Liver (tissue), 9 donors: ENCODE data around the gene ABCA13. TPM values are rescaled to one million over a fixed set of nuclear protein-coding genes. Genes with fewer than 3 reads are reported as not detected.

ENCODE experiments used
- DNase-seq: peaks from one replicate; pipeline ENCODE4 v3.0.0-alpha.2; 2017; ENCODE audit warnings: low spot score
- H3K27ac ChIP-seq, 2 donors: one replicate each; pipeline ENCODE4 v1.7.0; 2013; ENCODE audit warnings: inconsistent platforms in 2 of 2, low read length in 2 of 2, control low read depth in 1 of 2, low read depth in 1 of 2, mild to moderate bottlenecking in 1 of 2
- H3K27me3 ChIP-seq, 4 donors: one replicate each; pipeline versions ENCODE4 v1.6.1 to v1.7.0; 2013; ENCODE audit warnings: low read length in 3 of 4, inconsistent platforms in 1 of 4, mild to moderate bottlenecking in 1 of 4, moderate library complexity in 1 of 4; ENCODE audit not compliant: control insufficient read depth in 4 of 4, insufficient read depth in 4 of 4
- H3K36me3 ChIP-seq, 4 donors: one replicate each; pipeline versions ENCODE4 v1.6.1 to v1.7.0; 2013; ENCODE audit warnings: low read length in 3 of 4, mild to moderate bottlenecking in 3 of 4, low read depth in 1 of 4, moderate library complexity in 1 of 4; ENCODE audit not compliant: control insufficient read depth in 4 of 4, insufficient read depth in 3 of 4
- H3K4me1 ChIP-seq, 4 donors: one replicate each; pipeline versions ENCODE4 v1.6.1 to v1.7.0; 2013; ENCODE audit warnings: low read length in 3 of 4, mild to moderate bottlenecking in 3 of 4, moderate library complexity in 1 of 4; ENCODE audit not compliant: control insufficient read depth in 4 of 4, insufficient read depth in 4 of 4
- H3K4me3 ChIP-seq, 3 donors: one replicate each; pipeline versions ENCODE4 v1.6.1 to v1.7.0; 2013; ENCODE audit warnings: low read length in 3 of 3, control low read depth in 1 of 3, low read depth in 1 of 3, mild to moderate bottlenecking in 1 of 3
- H3K9ac ChIP-seq, 2 donors: one replicate each; pipeline ENCODE4 v1.7.0; 2013; ENCODE audit warnings: low read length in 2 of 2, mild to moderate bottlenecking in 2 of 2, moderate library complexity in 2 of 2, control low read depth in 1 of 2, low read depth in 1 of 2
- H3K9me3 ChIP-seq, 4 donors: one replicate each; pipeline versions ENCODE4 v1.6.1 to v1.7.0; 2013; ENCODE audit warnings: low read length in 3 of 4; ENCODE audit not compliant: control insufficient read depth in 4 of 4
- EGR1 ChIP-seq, 2 donors: IDR thresholded peaks; 2 replicates each; pipeline ENCODE4 v1.6.1; 2016 to 2018; ENCODE audit warnings: antibody characterized with exemption in 2 of 2, low read depth in 2 of 2
- FOXA1 ChIP-seq: IDR thresholded peaks from 2 replicates; pipeline ENCODE4 v1.6.1; 2016; ENCODE audit warnings: antibody characterized with exemption
- FOXA2 ChIP-seq: IDR thresholded peaks from 2 replicates; pipeline ENCODE4 v1.6.1; 2016; ENCODE audit warnings: antibody characterized with exemption
- GABPA ChIP-seq, 2 donors: IDR thresholded peaks in 1 of 2; conservative IDR thresholded peaks in 1 of 2; 2 replicates each; pipeline ENCODE4 v1.6.1; 2016; ENCODE audit warnings: antibody characterized with exemption in 2 of 2, mild to moderate bottlenecking in 1 of 2, moderate library complexity in 1 of 2
- HNF4A ChIP-seq, 2 donors: conservative IDR thresholded peaks; 2 replicates each; pipeline ENCODE4 v1.6.1; 2016; ENCODE audit warnings: antibody characterized with exemption in 2 of 2, mild to moderate bottlenecking in 2 of 2
- HNF4G ChIP-seq: IDR thresholded peaks from 2 replicates; pipeline ENCODE4 v1.6.1; 2016; ENCODE audit warnings: antibody characterized with exemption
- JUND ChIP-seq, 2 donors: IDR thresholded peaks; 2 replicates each; pipeline ENCODE4 v1.6.1; 2016; ENCODE audit warnings: antibody characterized with exemption in 2 of 2
- NR2F2 ChIP-seq: IDR thresholded peaks from 2 replicates; pipeline ENCODE4 v1.6.1; 2016; ENCODE audit warnings: antibody characterized with exemption
- RAD21 ChIP-seq, 2 donors: IDR thresholded peaks; 2 replicates each; pipeline ENCODE4 v1.6.1; 2016; ENCODE audit warnings: antibody characterized with exemption in 2 of 2, mild to moderate bottlenecking in 2 of 2
- RXRA ChIP-seq, 2 donors: IDR thresholded peaks; 2 replicates each; pipeline ENCODE4 v1.6.1; 2017 to 2018; ENCODE audit warnings: antibody characterized with exemption in 2 of 2, mild to moderate bottlenecking in 1 of 2
- SP1 ChIP-seq: IDR thresholded peaks from 2 replicates; pipeline ENCODE4 v1.6.1; 2018; ENCODE audit warnings: antibody characterized with exemption, mild to moderate bottlenecking
- TAF1 ChIP-seq: conservative IDR thresholded peaks from 2 replicates; pipeline ENCODE4 v1.6.1; 2016; ENCODE audit warnings: antibody characterized with exemption, mild to moderate bottlenecking
- YY1 ChIP-seq: IDR thresholded peaks from 2 replicates; pipeline ENCODE4 v1.6.1; 2016; ENCODE audit warnings: antibody characterized with exemption, mild to moderate bottlenecking
- WGBS: extraction: QIAGEN DNeasy Blood & Tissue Kit; methylation state at CpG from one replicate; pipeline ENCODE4 v1.1.7; 2013; 5-methylcytosine and 5-hydroxymethylcytosine counted together
- polyA plus RNA-seq, 2 donors: library from polyadenylated mRNA; stranded (reverse) in 1 of 2; unstranded in 1 of 2; fragments of 200-250 nt in 1 of 2; fragments of >200 nt in 1 of 2; fragmentation: Nextera tagmentation in 1 of 2; extraction: Ambion mirVana in 1 of 2; gene quantifications; one replicate each; pipeline versions ENCODE4 v1.2.1 to v1.2.3, GENCODE V29; 2013 to 2015
- total RNA-seq, 2 donors: library from RNA; depleted of rRNA; stranded (reverse); fragments of >200 nt; gene quantifications; one replicate each; pipeline ENCODE4 v1.2.3, GENCODE V29; 2014
- TF ChIP-seq, protein P1 (sequence below): IDR thresholded peaks from 2 replicates; pipeline ENCODE4 v1.6.1; 2016; ENCODE audit warnings: antibody characterized with exemption
- TF ChIP-seq, protein P2 (sequence below): IDR thresholded peaks from 2 replicates; pipeline ENCODE4 v1.6.1; 2016; ENCODE audit warnings: antibody characterized with exemption
- TF ChIP-seq, protein P3 (sequence below): fragments of 150-350 bp; IDR thresholded peaks from 2 replicates; pipeline ENCODE4 v1.5.1; 2017; ENCODE audit warnings: improper control_type of control experiment, low read depth, low read length; ENCODE audit not compliant: missing input control
- TF ChIP-seq, protein P4 (sequence below): IDR thresholded peaks from 2 replicates; pipeline ENCODE4 v1.6.1; 2016; ENCODE audit warnings: antibody characterized with exemption, mild to moderate bottlenecking
- TF ChIP-seq, protein P5 (sequence below): IDR thresholded peaks from 2 replicates; pipeline ENCODE4 v1.6.1; 2016; ENCODE audit warnings: antibody characterized with exemption
- donor health status: healthy.
- donor health status: healthy.
- donor health status: healthy.
- donor health status: healthy.
- donor health status: healthy.

Gene ABCA13
- total and polyA plus RNA-seq, 4 donors: 0.22 to 1.0 (median 0.66) TPM

DNA sequence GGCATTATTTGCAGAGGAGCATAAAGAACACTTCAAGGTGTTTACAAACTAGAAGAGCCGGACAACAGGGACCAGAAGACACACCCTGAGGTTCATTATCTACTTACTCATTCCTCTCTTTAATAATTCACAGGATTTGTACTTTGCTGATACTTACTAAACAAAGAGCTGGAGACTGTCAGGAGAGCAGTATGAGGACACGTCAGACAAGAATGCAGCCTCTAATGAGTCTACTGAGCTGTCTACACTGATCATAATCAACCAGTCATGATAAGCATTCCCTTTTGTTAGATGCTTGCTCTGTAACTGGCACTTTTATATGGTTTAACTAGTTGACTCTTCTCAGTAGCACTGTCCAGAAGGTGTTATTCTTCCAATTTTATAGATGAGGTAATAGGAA lies 509.7 kb downstream of the ABCA13 start:
- 32% methylated on average over 2 of the region's 2 CpGs for WGBS
- no peaks in the 10 kb centered on the region for H3K9me3 ChIP-seq
- H3K4me1 ChIP-seq: no peaks in the 10 kb centered on the region
- DNase-seq: no peak
- no peak overlapping the region for H3K9ac ChIP-seq
- TF ChIP-seq HNF4A (conservative IDR thresholded peaks at IDR 0.05): no peak
- TF ChIP-seq RAD21 (IDR thresholded peaks at IDR 0.05): no peak
- TF ChIP-seq YY1: no peak
- no peak for TF ChIP-seq SP1
- no peak for TF ChIP-seq HNF4G
- TF ChIP-seq, protein P1, sequence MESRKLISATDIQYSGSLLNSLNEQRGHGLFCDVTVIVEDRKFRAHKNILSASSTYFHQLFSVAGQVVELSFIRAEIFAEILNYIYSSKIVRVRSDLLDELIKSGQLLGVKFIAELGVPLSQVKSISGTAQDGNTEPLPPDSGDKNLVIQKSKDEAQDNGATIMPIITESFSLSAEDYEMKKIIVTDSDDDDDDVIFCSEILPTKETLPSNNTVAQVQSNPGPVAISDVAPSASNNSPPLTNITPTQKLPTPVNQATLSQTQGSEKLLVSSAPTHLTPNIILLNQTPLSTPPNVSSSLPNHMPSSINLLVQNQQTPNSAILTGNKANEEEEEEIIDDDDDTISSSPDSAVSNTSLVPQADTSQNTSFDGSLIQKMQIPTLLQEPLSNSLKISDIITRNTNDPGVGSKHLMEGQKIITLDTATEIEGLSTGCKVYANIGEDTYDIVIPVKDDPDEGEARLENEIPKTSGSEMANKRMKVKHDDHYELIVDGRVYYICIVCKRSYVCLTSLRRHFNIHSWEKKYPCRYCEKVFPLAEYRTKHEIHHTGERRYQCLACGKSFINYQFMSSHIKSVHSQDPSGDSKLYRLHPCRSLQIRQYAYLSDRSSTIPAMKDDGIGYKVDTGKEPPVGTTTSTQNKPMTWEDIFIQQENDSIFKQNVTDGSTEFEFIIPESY: no peak
- TF ChIP-seq FOXA1: no peak
- TF ChIP-seq, protein P2, sequence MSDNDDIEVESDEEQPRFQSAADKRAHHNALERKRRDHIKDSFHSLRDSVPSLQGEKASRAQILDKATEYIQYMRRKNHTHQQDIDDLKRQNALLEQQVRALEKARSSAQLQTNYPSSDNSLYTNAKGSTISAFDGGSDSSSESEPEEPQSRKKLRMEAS: no peak
- no peak for TF ChIP-seq GABPA (IDR thresholded peaks at IDR 0.05 in 1 of 2, conservative IDR thresholded peaks at IDR 0.05 in 1 of 2)
- no peak for TF ChIP-seq EGR1 (IDR thresholded peaks at IDR 0.05; ENCODE audit: low read depth in 2 of 2)
- TF ChIP-seq TAF1: no peak
- TF ChIP-seq RXRA (IDR thresholded peaks at IDR 0.05): no peak
- TF ChIP-seq, protein P3, sequence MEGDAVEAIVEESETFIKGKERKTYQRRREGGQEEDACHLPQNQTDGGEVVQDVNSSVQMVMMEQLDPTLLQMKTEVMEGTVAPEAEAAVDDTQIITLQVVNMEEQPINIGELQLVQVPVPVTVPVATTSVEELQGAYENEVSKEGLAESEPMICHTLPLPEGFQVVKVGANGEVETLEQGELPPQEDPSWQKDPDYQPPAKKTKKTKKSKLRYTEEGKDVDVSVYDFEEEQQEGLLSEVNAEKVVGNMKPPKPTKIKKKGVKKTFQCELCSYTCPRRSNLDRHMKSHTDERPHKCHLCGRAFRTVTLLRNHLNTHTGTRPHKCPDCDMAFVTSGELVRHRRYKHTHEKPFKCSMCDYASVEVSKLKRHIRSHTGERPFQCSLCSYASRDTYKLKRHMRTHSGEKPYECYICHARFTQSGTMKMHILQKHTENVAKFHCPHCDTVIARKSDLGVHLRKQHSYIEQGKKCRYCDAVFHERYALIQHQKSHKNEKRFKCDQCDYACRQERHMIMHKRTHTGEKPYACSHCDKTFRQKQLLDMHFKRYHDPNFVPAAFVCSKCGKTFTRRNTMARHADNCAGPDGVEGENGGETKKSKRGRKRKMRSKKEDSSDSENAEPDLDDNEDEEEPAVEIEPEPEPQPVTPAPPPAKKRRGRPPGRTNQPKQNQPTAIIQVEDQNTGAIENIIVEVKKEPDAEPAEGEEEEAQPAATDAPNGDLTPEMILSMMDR: no peak
- no peak for TF ChIP-seq NR2F2
- TF ChIP-seq JUND (IDR thresholded peaks at IDR 0.05): no peak
- TF ChIP-seq, protein P4, sequence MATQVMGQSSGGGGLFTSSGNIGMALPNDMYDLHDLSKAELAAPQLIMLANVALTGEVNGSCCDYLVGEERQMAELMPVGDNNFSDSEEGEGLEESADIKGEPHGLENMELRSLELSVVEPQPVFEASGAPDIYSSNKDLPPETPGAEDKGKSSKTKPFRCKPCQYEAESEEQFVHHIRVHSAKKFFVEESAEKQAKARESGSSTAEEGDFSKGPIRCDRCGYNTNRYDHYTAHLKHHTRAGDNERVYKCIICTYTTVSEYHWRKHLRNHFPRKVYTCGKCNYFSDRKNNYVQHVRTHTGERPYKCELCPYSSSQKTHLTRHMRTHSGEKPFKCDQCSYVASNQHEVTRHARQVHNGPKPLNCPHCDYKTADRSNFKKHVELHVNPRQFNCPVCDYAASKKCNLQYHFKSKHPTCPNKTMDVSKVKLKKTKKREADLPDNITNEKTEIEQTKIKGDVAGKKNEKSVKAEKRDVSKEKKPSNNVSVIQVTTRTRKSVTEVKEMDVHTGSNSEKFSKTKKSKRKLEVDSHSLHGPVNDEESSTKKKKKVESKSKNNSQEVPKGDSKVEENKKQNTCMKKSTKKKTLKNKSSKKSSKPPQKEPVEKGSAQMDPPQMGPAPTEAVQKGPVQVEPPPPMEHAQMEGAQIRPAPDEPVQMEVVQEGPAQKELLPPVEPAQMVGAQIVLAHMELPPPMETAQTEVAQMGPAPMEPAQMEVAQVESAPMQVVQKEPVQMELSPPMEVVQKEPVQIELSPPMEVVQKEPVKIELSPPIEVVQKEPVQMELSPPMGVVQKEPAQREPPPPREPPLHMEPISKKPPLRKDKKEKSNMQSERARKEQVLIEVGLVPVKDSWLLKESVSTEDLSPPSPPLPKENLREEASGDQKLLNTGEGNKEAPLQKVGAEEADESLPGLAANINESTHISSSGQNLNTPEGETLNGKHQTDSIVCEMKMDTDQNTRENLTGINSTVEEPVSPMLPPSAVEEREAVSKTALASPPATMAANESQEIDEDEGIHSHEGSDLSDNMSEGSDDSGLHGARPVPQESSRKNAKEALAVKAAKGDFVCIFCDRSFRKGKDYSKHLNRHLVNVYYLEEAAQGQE: no peak
- TF ChIP-seq, protein P5, sequence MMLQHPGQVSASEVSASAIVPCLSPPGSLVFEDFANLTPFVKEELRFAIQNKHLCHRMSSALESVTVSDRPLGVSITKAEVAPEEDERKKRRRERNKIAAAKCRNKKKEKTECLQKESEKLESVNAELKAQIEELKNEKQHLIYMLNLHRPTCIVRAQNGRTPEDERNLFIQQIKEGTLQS: no peak
- no peaks in the 10 kb centered on the region for H3K36me3 ChIP-seq
- no peak overlapping the region for H3K27ac ChIP-seq
- no peak overlapping the region for H3K4me3 ChIP-seq
- H3K27me3 ChIP-seq: no peaks in the 10 kb centered on the region

DNA sequence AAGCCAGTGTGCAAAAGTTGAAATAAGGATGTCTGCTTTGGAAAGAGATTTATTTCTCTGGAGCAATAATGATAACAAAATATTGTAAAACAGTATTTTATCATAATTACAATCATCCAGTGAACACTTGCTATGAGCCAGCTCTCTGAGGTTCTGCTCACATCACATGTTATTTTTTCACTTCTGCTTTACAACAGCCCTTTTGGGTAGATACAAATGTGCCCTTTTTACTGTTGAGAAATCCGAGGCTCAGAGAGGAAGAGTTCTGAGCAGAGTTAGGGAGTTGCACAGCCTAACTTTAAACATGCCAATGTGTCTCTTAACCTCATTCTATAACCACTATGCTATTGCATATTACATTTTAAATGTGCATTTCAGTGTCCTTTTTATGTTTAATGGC lies 520.5 kb downstream of the ABCA13 start:
- H3K9me3 ChIP-seq: no peaks in the 10 kb centered on the region
- 24% methylated on average over 1 of the region's 1 CpG for WGBS
- H3K27ac ChIP-seq: no peak overlapping the region
- H3K9ac ChIP-seq: no peak overlapping the region
- no peak overlapping the region for H3K4me3 ChIP-seq
- H3K27me3 ChIP-seq: no peaks in the 10 kb centered on the region
- no peaks in the 10 kb centered on the region for H3K4me1 ChIP-seq
- no peaks in the 10 kb centered on the region for H3K36me3 ChIP-seq
- DNase-seq: no peak
- TF ChIP-seq FOXA2 (no peak), EGR1 (IDR thresholded peaks at IDR 0.05; ENCODE audit: low read depth in 2 of 2) (no peak), YY1 (no peak), HNF4A (conservative IDR thresholded peaks at IDR 0.05) (no peak), TAF1 (no peak), SP1 (no peak), GABPA (IDR thresholded peaks at IDR 0.05 in 1 of 2, conservative IDR thresholded peaks at IDR 0.05 in 1 of 2) (no peak), JUND (IDR thresholded peaks at IDR 0.05) (no peak), RAD21 (IDR thresholded peaks at IDR 0.05) (no peak)
- TF ChIP-seq, protein P1: no peak
- TF ChIP-seq, protein P5: no peak
- TF ChIP-seq, protein P2: no peak
